Coronary artery (tissue), 2 donors: ENCODE results near the gene TTYH1.
"Not testable (repeated sequence)": the region's sequence is repeated elsewhere in the genome, so short reads cannot be mapped to it uniquely, and the experiment has no call there.

ENCODE experiments used
- DNase-seq: peaks from one replicate; pipeline ENCODE4 v3.0.0-alpha.2; 2017; ENCODE audit warnings: low spot score
- H3K27ac ChIP-seq, 2 donors: fragments of 200-600 bp; sonication (generic); one replicate each; pipeline ENCODE4 v1.5.1; 2016 to 2019
- H3K4me3 ChIP-seq: fragments of 200-600 bp; sonication (generic); 2 replicates; pipeline ENCODE4 v1.5.1; 2016; ENCODE audit warnings: mild to moderate bottlenecking, moderate library complexity
- TF ChIP-seq, protein P1 (sequence below): fragments of 200-600 bp; sonication (generic); IDR thresholded peaks from one replicate; pipeline ENCODE4 v1.5.1; 2019; ENCODE audit warnings: antibody characterized with exemption

TTYH1 gene

DNA sequence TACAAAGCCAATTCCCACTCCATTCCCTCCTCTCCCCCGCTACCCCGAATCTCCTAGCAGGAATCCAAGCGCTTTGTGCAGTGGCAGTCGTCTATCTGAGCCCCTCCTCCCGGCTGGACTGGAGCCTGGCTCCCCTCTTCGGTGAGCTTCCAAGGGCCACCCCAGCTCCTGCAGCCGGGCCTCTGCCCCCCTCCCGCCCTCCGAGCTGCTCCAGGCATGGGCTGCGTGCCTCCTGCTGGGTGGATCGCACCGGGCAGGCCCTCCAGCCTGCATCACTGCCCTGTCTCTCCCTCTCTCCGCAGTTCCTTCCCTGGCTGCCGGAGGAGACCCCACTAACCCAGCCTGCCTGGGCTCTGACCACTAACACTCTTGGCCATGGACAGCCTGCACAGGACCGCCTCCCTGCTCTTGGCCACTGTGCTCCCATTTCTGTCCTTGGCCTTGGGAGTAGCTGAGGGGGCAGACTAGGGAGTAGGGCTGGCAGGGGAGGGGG is 20.8 kb downstream of the TTYH1 start:
- TF ChIP-seq, protein P1, sequence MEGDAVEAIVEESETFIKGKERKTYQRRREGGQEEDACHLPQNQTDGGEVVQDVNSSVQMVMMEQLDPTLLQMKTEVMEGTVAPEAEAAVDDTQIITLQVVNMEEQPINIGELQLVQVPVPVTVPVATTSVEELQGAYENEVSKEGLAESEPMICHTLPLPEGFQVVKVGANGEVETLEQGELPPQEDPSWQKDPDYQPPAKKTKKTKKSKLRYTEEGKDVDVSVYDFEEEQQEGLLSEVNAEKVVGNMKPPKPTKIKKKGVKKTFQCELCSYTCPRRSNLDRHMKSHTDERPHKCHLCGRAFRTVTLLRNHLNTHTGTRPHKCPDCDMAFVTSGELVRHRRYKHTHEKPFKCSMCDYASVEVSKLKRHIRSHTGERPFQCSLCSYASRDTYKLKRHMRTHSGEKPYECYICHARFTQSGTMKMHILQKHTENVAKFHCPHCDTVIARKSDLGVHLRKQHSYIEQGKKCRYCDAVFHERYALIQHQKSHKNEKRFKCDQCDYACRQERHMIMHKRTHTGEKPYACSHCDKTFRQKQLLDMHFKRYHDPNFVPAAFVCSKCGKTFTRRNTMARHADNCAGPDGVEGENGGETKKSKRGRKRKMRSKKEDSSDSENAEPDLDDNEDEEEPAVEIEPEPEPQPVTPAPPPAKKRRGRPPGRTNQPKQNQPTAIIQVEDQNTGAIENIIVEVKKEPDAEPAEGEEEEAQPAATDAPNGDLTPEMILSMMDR: no peak
- DNase-seq: peak; percentile 62
- Histone ChIP-seq H3K27ac (peak overlapping the region in 1 of 2 donors; percentile 22), H3K4me3 (no peak overlapping the region)

DNA sequence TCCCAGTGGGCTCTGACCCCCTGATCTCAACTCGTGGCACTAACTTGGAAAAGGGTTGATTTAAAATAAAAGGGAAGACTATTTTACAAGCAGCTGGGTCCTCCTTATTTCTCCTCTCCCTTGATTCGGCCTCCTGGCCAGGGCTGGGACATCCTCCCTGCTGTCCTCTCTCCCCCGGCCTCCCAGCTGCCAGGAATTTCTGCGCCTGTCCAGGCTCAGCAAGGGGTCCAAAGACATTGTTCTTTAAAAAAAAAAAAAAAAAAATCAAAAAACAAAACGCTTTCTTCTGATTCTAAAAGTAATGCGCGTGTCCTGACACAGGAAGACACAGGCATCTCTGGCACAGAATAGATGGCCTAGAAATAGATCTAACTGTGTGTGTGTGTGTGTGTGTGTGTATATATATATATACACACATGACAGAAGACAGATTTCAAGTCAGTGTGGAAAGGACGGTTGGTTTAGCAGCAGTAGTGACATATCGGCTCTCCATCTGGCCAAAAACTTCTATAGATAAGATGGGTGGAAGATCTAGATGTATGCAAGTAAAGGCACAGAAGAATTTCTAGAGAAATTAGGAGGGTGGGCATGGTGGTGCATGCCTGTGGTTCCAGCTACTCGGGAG is 21.5 kb downstream of the TTYH1 start:
- Histone ChIP-seq H3K27ac (peak overlapping the region in 1 of 2 donors; percentile 22), H3K4me3 (no peak overlapping the region)
- no peak for DNase-seq
- TF ChIP-seq, protein P1: no peak

DNA sequence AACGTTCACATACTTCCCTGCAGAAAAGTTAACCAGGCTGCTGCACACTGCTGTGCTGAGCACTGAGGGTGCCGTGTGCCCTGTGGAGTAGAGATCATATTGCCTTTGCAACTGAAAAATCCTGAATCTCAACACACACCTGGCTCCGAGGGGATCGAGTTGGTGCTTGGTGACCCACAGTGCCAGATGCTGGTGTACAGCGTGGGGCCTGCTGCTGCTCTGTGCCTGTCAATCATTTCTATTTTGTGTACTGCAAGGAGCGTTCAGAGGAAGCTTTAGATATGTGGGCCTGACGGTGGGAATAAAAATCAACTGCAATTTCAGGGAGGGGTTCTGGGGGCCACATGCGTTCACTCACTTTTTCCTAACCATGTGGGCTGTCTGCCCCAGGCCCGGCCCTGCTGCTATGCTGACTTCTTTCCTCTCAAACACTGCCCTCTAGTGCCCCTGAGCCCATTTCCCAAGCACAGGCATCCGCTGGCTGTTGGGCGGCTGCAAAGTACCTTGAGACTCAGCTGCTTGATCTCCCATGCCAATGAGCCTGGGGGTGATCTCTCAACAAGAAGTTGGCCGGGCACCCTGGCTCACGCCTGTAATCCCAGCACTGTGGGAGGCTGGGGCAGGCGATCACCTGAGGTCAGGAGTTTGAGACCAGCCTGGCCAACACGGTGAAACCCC is 24.0 kb downstream of the TTYH1 start:
- Histone ChIP-seq H3K4me3 (no peak overlapping the region), H3K27ac (no peak overlapping the region)
- no peak for DNase-seq
- TF ChIP-seq, protein P1: no peak

DNA sequence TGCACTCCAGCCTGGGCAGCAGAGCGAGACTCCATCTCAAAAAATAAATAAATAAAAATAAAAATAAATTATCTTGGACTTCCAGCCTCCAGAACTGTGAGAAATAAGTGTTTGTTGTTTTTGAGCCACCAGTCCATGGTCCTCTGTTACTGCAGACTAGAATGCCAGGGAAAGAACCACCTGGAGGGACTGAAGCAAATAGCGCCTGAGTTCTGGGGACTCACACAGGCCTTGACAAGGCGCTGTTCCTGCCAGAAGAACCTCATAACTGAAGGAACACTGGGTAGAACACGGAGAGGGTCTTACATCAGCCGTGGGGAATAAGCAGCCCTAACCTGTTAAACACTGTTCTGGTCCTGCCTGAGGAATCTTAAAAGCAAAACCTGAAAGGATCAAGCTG is 25.4 kb downstream of the TTYH1 start:
- H3K27ac ChIP-seq: no peak overlapping the region
- no peak for DNase-seq
- TF ChIP-seq, protein P1: no peak

DNA sequence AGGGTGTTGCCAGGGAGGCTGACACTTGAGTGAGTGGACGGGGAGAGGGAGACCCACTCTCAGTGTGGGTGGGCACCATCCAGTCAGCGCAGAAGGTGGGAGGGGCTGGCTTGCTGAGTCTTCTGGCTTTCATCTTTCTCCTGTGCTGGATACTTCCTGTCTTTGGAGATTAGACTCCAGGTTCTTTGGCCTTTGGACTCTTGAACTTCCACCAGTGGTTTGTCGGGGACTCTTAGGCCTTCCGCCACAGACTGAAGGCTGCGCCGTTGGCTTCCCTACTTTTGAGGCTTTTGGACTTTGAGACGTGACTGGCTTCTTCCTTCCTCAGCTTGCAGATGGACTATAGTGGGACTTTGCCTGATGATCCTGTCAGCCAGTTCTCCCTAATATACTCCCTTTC is 29.5 kb downstream of the TTYH1 start:
- TF ChIP-seq, protein P1: no peak
- no peak for DNase-seq
- no peak overlapping the region for H3K4me3 ChIP-seq
- no peak overlapping the region for H3K27ac ChIP-seq

More for the DNA sequence above, 25.4 kb downstream of the TTYH1 start:
- H3K4me3 ChIP-seq: no peak overlapping the region

DNA sequence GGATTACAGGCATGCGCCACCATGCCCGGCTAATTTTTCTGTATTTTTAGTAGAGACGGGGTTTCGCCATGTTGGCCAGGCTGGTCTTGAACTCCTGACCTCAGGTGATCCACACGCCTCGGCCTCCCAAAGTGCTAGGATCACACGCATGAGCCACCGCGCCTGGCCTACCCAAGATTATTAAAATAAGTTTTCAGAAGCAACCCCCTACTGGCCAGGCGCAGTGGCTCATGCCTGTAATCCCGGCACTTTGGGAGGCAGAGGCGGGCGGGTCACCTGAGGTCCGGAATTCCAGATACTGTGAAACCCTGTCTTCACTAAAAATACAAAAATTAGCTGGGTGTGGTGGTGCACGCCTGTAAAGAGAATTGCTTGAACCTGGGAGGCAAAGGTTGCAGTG is 31.1 kb downstream of the TTYH1 start:
- not testable (repeated sequence) for DNase-seq, H3K27ac ChIP-seq

DNA sequence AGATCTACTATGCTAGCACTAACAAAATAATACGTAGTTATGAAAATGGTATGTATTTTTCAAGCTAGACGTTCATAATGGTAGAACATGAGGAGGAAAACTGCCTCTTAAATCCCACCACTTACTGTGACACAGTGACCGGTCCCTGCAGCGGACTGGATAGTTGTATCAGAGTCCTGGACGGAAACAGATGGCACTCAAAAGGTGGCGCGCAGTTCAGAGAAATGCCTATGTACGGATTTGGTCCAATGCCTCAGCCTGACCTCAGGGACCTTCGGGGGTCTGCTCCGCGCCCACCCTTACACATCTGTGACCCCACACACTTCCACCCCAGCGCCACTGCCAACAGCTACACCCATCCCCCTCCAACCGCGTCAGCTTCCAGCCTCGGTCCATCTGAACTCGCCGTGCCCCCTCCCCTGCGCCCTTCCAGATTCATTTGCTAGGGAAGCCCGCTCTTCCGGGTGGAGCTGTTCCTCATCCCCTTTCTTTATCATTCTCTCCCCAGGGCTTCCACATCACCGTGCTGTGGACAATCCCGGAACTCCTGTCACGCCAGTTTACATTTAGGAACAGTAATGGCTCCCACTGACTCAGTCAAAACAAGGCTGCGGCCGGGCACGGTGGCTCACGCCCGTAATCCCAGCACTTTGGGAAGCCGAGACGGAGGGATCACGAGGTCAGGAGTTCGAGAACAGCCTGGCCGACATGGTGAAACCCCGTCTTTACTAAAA is 32.9 kb downstream of the TTYH1 start:
- no peak for DNase-seq
- H3K27ac ChIP-seq: peak overlapping the region; percentile 93 to 99
- peak overlapping the region; percentile 97 for H3K4me3 ChIP-seq
- TF ChIP-seq, protein P1: no peak

More for the DNA sequence above, 31.1 kb downstream of the TTYH1 start:
- not testable (repeated sequence) for H3K4me3 ChIP-seq
